GM10847 (cell line): ENCODE data around the gene SLCO4C1.

Source experiments
- POLR2A ChIP-seq: IDR thresholded peaks from 2 replicates; pipeline ENCODE4 v1.6.1; 2011; ENCODE audit not compliant: insufficient read length; ENCODE audit errors: extremely low read depth

SLCO4C1 gene

DNA sequence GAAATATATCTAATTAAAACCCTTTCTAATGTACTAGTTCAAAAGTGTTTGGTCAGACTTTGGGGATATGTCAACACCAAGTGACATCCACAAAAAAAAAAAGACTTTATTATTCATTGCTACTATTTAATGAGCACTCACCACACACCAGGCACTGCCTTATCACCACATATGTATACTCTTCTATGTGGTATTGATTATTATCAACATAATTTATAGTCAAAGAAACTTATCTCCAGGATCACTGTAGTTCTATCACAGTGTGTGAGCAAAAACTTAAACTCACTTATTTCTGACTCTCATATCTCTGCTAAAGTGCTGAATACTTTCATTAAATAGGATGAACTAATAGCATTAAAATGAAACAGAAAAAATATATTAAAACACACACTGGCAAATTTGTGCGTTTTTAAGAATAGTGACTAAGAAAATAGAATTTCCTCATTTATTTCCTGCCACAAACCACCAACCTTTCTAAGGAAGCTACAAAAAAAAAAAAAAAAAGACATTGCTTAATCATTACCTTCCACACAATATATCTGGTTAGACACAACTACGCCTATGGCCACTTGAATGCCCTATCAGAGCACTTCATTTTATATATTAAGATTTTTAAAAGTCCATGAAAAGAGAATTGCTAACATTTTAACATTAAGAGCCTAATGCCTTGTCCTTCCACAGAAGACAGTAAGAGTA is 12.8 kb downstream of the SLCO4C1 start:
- no peak for TF ChIP-seq POLR2A

- no peak for TF ChIP-seq POLR2A
Observed at GRCh38 chr5:102279711-102280110, 16.4 kb downstream of the SLCO4C1 start.

- TF ChIP-seq POLR2A, result no peak
Observed at GRCh38 chr5:102278231-102278630, 17.9 kb downstream of the SLCO4C1 start.

DNA sequence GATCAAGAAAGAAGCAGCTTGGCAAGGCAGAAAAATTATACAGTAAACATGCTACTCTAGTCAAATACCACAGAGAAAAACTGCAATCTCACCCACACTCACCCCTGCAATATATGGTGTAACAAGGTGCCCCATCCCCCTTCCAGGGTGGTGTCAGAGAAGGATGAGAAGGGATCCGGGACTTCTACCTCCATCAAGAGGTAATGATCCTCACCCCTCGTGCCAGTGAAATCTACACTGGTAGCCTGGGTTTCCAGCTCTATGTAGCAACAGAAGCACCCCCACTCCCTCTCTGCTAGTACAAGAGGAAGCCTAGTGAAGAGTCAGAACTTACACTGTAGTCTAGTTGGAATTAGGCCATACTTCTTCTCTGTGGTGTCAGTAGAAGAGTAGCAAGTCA is 18.9 kb downstream of the SLCO4C1 start:
- no peak for TF ChIP-seq POLR2A

DNA sequence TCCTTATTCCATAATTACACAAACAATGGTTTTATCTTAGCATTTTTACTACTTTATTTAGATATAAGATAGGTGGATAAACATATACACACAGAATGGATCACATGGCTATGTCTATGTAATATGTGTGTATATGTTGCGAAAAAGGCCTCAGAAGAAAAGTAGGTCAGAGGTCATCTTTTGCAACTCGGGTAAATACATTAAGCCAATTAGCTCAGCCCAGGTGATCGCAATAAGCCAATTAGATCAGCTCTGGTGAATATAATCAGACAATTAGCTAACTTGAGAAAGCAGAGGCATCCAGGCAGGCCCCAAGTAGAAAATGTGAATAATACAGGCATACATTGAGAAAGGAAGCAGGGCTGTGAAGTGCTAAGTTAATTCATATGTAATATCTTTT is 24.3 kb downstream of the SLCO4C1 start:
- TF ChIP-seq POLR2A, result no peak

- TF ChIP-seq POLR2A, result no peak
Observed at GRCh38 chr5:102270036-102270435, 26.0 kb downstream of the SLCO4C1 start.

DNA sequence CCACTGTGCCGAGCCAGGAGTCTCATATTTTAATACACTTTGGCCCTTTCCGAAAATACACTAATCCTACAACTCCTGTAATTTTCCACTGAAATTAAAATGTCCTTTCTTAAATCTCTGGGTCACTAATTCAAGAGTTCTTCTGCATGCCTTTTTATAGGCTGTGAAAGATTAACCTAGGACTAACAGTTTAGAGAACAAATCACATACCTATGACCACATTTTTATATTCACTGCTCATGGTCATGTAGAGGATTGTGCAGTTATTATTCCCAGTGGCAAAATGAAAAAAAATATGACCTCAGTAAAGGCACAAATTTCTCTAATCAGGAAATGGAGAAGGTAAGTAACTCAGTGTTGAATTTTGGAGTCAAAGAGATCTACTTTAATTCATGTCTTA is 33.4 kb downstream of the SLCO4C1 start:
- TF ChIP-seq POLR2A, result no peak

GRCh38 chr5:102249381-102249780 is 46.7 kb downstream of the SLCO4C1 start:
- TF ChIP-seq POLR2A, result no peak

GRCh38 chr5:102243213-102243612 is 52.9 kb downstream of the SLCO4C1 start:
- no peak for TF ChIP-seq POLR2A

- no peak for TF ChIP-seq POLR2A
Observed at GRCh38 chr5:102241809-102242421, 54.2 kb downstream of the SLCO4C1 start.

- no peak for TF ChIP-seq POLR2A
Observed at GRCh38 chr5:102231693-102232619, 64.1 kb downstream of the SLCO4C1 start.

DNA sequence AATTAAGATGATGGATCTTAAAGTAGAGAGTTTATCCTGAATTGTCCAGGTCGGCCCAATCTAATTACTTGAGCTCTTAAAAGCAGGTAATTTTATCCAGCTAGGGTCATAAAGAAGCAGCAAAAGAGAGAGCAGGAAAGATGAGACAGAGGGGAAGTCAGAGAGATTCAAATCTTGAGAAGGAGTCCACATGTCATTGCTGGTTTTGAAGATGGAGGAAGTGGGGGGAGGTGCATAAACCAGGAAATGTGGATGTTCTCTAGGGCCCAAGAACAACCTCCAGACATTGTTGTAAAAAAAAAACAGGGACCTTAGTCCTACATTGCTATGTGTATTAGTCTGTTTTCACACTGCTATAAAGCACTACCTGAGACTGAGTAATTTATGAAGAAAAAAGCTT is 66.4 kb downstream of the SLCO4C1 start:
- no peak for TF ChIP-seq POLR2A

- TF ChIP-seq POLR2A, result no peak
Observed at GRCh38 chr5:102226321-102226720, 69.8 kb downstream of the SLCO4C1 start.

- TF ChIP-seq POLR2A, result no peak
Observed at GRCh38 chr5:102223542-102224477, 72.3 kb downstream of the SLCO4C1 start.

- TF ChIP-seq POLR2A, result no peak
Observed at GRCh38 chr5:102222772-102223171, 73.3 kb downstream of the SLCO4C1 start.

GRCh38 chr5:102221949-102222348 is 74.1 kb downstream of the SLCO4C1 start:
- no peak for TF ChIP-seq POLR2A
